ENCODE measurements around the gene LARGE1.
"Not testable (repeated sequence)": the region's sequence is repeated elsewhere in the genome, so short reads cannot be mapped to it uniquely, and the experiment has no call there.

LARGE1 gene

GRCh38 chr22:33861216-33861875, 58.9 kb downstream of the LARGE1 start:
- DNase-seq (ENCODE audit: low spot score): no peak
- TF ChIP-seq, protein P1, sequence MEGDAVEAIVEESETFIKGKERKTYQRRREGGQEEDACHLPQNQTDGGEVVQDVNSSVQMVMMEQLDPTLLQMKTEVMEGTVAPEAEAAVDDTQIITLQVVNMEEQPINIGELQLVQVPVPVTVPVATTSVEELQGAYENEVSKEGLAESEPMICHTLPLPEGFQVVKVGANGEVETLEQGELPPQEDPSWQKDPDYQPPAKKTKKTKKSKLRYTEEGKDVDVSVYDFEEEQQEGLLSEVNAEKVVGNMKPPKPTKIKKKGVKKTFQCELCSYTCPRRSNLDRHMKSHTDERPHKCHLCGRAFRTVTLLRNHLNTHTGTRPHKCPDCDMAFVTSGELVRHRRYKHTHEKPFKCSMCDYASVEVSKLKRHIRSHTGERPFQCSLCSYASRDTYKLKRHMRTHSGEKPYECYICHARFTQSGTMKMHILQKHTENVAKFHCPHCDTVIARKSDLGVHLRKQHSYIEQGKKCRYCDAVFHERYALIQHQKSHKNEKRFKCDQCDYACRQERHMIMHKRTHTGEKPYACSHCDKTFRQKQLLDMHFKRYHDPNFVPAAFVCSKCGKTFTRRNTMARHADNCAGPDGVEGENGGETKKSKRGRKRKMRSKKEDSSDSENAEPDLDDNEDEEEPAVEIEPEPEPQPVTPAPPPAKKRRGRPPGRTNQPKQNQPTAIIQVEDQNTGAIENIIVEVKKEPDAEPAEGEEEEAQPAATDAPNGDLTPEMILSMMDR (IDR thresholded peaks at IDR 0.05; ENCODE audit: borderline replicate concordance, control extremely low read depth, extremely low read depth, insufficient read depth, missing control alignments): no peak
- in situ Hi-C loops (cut with MboI; ENCODE audit: low sequenced_read_pairs, unreplicated experiment): no loop called here

DNA sequence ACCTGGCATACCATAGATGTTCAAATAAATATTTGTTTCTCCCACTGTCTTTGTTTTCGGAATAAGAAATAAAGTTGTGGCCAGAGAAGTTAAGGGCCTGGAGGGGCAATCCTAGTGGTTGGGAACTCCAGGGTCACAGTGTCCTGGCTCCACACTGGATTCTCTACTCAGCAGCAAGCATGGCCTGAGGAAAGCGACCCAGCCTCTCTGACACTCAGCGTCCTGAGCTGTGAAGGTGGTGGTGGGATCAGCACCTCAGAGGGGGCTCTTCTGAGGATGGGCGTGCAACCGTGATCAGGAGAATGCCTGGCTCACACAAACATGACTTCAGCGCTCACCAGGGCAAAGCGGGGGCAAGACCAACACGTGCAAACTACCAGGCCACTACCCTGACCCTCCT, 59.9 kb downstream of the LARGE1 start:
- TF ChIP-seq, protein P1 (IDR thresholded peaks at IDR 0.05; ENCODE audit: borderline replicate concordance, control extremely low read depth, extremely low read depth, insufficient read depth, missing control alignments): no peak
- no peak for DNase-seq (ENCODE audit: low spot score)
- in situ Hi-C loops (cut with MboI; ENCODE audit: low sequenced_read_pairs, unreplicated experiment): no loop called here

DNA sequence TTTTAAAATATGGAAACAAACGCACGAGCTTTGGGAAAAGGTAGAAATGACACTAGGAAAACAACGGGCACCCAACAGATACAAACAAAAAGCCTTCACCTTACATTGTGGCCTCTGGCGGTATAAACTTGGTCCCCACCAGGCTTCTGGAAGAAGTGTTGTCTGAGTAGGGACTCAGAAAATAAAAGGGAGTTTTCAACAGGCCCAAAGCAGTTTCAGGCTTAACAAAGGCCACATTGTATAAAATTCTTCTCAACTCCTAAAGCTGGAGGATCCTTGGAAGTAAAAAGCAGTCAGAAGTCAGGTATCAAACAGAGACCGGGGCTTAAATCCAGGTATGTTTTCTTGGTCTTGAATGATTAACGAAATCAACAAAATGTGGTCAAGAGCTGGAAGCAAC, 61.0 kb downstream of the LARGE1 start:
- in situ Hi-C loops (cut with MboI; ENCODE audit: low sequenced_read_pairs, unreplicated experiment): no loop called here
- no peak for DNase-seq (ENCODE audit: low spot score)

GRCh38 chr22:33858653-33859052, 61.6 kb downstream of the LARGE1 start:
- in situ Hi-C loops (cut with MboI; ENCODE audit: low sequenced_read_pairs, unreplicated experiment); DNase-seq (ENCODE audit: low spot score): not testable (repeated sequence)

More for the DNA sequence above, 61.0 kb downstream of the LARGE1 start:
- TF ChIP-seq, protein P1 (IDR thresholded peaks at IDR 0.05; ENCODE audit: borderline replicate concordance, control extremely low read depth, extremely low read depth, insufficient read depth, missing control alignments): no peak

DNA sequence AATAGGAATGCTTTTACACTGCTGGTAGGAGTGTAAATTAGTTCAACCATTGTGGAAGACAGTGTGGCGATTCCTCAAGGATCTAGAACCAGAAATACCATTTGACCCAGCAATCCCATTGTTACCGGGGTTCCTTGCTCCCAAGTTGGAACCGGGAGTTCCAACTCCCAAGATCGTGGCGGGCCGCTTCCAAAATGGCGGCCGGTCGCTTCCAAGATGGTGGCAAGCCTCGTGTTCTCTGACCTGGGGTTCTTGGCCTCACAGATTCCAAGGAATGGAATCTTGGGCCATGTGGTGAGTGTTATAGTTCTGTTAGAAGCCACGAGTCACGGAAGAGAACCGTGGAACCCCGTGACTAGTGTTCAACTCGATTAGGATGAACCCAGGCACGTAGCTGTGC, 62.5 kb downstream of the LARGE1 start:
- in situ Hi-C loops (cut with MboI; ENCODE audit: low sequenced_read_pairs, unreplicated experiment); DNase-seq (ENCODE audit: low spot score): not testable (repeated sequence)

- TF ChIP-seq, protein P1 (IDR thresholded peaks at IDR 0.05; ENCODE audit: borderline replicate concordance, control extremely low read depth, extremely low read depth, insufficient read depth, missing control alignments): no peak
- in situ Hi-C loops (cut with MboI; ENCODE audit: low sequenced_read_pairs, unreplicated experiment): no loop called here
- DNase-seq (ENCODE audit: low spot score): no peak
Measured at GRCh38 chr22:33854724-33855123, 65.6 kb downstream of the LARGE1 start.

- DNase-seq (ENCODE audit: low spot score): peak; percentile 81
- TF ChIP-seq, protein P1 (IDR thresholded peaks at IDR 0.05; ENCODE audit: borderline replicate concordance, control extremely low read depth, extremely low read depth, insufficient read depth, missing control alignments): no peak
- in situ Hi-C loops (cut with MboI; ENCODE audit: low sequenced_read_pairs, unreplicated experiment): no loop called here
Measured at GRCh38 chr22:33853200-33854097, 66.8 kb downstream of the LARGE1 start.
